HL-60 (cell line): ENCODE results near the gene GDAP2.

Experiments used
- CTCF ChIP-seq: IDR thresholded peaks from one replicate; pipeline ENCODE4 v1.5.1; 2011; ENCODE audit warnings: low read length, control low read depth, inconsistent platforms; ENCODE audit not compliant: insufficient read depth
- GABPA ChIP-seq: IDR thresholded peaks from 2 replicates; pipeline ENCODE4 v1.6.1; 2012; ENCODE audit warnings: low read depth
- POLR2AphosphoS5 ChIP-seq: IDR thresholded peaks from 2 replicates; pipeline ENCODE4 v1.6.1; 2012; ENCODE audit warnings: low read depth
- SPI1 ChIP-seq: IDR thresholded peaks from 2 replicates; pipeline ENCODE4 v1.6.1; 2012; ENCODE audit warnings: low read depth, mild to moderate bottlenecking, borderline replicate concordance

DNA sequence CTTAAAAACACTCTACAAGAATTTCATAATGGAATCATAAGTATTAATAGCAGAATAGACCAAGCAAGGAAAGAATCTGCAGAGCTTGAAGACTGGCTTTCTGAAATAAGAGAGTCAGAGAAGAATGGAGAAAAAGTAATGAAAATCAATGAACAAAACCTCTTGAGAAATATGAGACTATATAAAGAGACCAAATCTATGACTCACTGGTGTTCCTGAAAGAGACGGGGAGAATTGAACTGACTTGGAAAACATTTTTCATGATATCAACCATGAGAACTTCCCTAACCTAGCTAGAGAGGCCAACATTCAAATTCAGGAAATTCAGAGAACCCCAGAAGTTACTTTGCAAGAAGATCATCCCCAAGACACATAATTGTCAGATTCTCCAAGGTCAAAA is 85.6 kb downstream of the GDAP2 start:
- no peak for TF ChIP-seq CTCF
- no peak for TF ChIP-seq GABPA
- TF ChIP-seq SPI1 = no peak
- no peak for TF ChIP-seq POLR2AphosphoS5
